D721Med (cell line): ENCODE data around the gene METTL13.

Experiments
- DNase-seq: peaks from one replicate; pipeline ENCODE4 v3.0.0; 2011; ENCODE audit warnings: low spot score; ENCODE audit not compliant: insufficient read length
- FAIRE-seq: peaks from 2 replicates; lab custom pipeline; 2011; peaks lifted over from hg19 to GRCh38; lab: Jason Lieb, UNC
- TF ChIP-seq, protein P1 (sequence below): IDR thresholded peaks from 2 replicates; pipeline ENCODE4 v1.5.1; 2012; ENCODE audit warnings: mild to moderate bottlenecking, control low read depth; ENCODE audit not compliant: insufficient read depth; ENCODE audit errors: missing control alignments

METTL13 gene

DNA sequence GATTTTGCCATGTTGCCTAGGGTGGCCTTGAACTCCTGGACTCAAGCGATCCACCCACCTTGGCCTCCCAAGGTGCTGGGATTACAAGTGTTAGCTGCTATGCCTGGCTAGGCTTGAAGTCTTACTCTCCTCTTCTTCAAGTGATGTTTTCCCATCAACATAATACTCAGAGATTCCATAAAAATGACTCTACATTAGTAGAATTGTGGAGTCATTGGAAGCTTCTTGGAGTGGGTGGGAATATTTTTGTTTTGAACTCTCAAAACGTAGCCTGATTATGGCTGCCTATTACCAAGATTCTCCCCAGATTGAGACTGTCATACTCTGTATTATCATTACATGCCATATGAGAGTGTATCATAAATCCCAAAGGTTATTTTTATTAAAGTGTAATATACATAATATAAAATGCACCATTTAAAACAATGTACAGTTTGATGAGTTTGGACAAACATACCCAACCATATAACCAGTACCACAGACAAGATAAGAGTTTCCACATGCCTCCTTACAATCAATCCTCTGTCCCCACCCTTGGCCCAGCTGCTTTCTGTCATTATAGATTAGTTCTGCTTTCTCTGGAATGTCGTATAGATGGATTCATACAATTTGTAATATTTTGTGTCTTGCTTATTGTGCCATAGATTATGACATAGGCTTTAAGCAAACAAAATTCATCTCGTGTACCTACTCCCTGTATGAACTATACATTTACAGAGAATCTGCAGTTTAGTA, 51.8 kb downstream of the METTL13 start:
- TF ChIP-seq, protein P1, sequence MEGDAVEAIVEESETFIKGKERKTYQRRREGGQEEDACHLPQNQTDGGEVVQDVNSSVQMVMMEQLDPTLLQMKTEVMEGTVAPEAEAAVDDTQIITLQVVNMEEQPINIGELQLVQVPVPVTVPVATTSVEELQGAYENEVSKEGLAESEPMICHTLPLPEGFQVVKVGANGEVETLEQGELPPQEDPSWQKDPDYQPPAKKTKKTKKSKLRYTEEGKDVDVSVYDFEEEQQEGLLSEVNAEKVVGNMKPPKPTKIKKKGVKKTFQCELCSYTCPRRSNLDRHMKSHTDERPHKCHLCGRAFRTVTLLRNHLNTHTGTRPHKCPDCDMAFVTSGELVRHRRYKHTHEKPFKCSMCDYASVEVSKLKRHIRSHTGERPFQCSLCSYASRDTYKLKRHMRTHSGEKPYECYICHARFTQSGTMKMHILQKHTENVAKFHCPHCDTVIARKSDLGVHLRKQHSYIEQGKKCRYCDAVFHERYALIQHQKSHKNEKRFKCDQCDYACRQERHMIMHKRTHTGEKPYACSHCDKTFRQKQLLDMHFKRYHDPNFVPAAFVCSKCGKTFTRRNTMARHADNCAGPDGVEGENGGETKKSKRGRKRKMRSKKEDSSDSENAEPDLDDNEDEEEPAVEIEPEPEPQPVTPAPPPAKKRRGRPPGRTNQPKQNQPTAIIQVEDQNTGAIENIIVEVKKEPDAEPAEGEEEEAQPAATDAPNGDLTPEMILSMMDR: no peak
- no peak for FAIRE-seq
- no peak for DNase-seq

DNA sequence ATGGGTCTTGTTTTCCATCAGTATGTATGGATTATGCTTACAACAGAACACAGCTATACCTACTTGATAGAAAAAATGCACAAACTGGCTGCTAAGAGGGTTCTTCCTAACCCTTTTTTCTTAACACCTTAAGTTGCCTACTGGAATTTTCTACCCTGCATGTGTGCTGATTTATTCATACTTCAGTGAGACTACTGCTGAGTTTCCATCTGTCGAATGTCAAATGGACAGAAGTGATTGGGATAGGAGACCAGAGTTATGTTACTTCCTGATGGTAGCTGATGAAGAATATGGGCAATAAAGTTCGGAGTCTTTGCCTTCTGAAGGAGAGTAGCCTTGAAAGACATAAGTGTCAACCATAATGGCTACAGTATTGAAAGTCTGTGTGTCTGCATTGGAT, 53.4 kb downstream of the METTL13 start:
- no peak for FAIRE-seq
- TF ChIP-seq, protein P1: no peak
- no peak for DNase-seq

DNA sequence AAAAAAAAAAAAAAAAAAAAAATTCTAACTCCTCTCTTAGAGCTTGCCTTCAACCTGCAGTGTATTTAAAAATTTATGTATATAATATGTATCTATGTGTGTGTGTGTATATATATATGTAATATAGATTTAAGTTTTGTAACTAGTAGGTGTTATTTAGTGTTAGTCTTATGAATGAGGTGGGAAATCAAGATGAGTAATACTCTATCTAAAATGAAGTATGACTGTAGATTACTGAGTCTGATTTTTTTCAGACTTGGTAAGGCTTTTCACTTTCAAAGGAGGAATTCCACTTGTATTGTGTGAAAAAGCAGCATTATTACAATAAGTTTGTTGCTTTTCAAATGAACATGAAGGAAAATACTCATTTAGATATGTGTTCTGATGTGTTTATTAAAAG, 54.4 kb downstream of the METTL13 start:
- TF ChIP-seq, protein P1: no peak
- FAIRE-seq (no peak), DNase-seq (no peak)

DNA sequence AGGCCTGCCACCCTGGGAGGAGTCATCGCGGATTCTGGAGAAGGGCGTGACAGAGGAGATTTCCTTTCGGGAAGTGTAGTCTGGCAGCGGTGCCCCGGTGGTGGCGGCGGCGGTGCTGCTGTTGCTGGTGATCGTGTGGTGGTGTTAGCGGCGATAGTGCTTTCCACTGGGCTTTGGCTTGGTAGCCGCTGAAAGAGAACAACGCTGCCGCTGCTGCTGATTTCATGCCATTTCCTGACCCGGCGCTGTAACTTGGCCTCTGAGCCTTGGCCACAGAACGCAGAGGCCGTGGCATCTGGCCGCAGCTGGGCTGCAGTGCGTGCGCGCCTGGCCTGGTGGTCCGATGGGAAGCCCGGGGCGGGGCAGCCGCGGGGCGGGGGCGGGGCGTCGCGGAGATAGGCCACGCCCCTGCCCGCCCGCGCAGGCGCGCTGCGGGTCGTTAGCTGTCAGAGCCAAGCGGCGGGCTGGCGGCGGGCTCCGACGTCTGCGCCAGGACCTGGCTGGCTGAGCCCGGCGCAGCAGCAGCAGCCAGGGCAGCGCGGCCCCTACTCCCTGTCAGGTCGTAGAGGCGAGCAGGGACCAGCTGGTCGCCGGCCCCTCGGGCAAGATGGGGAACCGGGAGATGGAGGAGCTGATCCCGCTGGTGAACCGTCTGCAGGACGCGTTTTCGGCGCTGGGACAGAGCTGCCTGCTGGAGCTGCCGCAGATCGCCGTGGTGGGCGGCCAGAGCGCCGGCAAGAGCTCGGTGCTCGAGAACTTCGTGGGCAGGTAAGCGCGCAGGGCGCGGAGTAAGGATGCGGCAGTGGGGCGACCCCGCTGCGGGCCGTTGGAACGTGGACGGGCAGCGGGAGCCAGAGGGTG, 59.8 kb downstream of the METTL13 start, which contains the start of gene DNM3:
Gene DNM3, plus strand, starts transcription at position 449 of the 861 bp plus-strand sequence. Its CDS starts 159 bp downstream, at position 608.
- DNase-seq: peak; percentile 93
- no peak for FAIRE-seq
- TF ChIP-seq, protein P1: no peak

DNA sequence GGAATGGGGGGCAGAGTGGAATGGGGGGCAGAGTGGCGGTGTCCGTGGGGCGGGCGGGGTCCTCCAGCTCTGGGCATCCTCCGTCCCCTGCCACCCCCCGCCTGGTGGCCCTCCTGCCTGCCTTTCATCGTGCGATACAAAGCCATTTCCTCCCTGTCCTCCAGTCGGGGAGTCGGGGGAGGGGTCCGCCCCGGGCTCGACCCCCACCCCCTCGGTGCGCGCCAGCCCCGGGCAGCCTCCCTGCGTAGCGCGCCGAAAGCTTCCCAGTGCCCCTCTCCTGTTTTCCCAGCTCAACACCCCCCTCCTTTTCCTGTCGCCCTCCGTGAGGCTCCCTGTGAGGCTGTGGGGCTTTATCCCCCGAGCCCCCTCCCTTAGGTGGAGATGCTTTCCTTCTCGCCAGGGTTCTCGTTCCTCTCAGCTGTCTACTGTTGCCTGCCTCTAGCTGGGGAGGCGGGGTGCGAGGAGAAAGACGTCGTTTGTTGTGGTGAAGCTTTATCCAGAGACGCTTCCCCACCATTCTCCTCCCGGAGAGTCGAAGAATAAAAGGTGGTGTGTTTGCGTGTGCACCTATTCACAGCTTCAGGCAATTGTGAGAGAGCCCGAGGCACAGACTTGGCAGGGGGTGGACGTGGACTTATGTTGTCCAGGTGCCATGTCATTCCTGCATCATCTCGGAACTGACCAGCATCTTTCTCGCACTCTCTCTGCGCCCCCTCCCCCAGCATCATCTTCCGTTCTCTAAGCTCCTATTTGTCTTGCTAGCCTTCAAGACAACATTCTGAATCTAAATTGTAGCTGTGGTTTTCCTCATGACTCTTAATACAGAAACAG, 60.7 kb downstream of the METTL13 start:
- FAIRE-seq: no peak
- TF ChIP-seq, protein P1: no peak
- DNase-seq: peak; percentile 24

DNA sequence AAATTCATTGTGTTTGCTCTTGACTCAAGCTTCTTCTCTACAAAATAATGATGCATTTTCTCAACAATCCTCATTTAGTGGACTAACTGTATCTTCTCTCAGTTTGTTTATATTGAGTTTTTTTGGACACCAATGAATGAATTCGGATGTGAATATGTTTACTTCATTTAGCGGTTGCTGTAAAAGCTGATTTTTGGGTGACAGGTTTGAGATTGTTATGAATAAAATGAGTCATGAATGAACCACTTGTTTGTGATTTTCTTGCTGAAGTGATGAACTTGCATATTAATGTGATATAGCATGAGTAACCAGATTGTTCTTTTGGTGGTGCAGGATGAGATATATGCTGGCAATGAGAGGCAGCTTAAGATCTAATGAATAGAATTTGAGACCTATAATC, 62.9 kb downstream of the METTL13 start:
- FAIRE-seq: peak; percentile 90
- no peak for DNase-seq

More for the DNA sequence above, 62.9 kb downstream of the METTL13 start:
- TF ChIP-seq, protein P1: no peak
